ENCODE data around the gene DNASE1.

The DNASE1 gene

DNA sequence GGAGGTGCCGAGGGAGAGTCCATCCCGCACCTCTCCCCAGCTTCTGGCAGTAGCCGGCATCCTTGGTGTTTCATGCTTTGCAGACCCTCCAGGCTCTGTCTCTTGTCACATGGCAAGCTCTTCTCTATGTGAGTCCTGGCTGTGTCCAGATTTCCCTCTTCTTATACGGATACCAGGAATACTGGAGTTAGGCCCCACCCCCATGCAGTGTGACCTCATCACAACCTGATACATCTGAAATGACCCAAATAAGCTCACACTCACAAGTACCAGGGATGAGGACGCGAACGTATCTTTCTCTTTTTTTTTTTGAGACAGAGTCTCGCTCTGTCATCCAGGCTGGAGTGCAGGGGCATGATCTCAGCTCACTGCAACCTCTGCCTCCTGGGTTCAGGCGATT, 39.6 kb downstream of the DNASE1 start:
- no peak for DNase-seq (ENCODE audit: extremely low read depth in 1 of 2, low read depth in 1 of 2)

DNA sequence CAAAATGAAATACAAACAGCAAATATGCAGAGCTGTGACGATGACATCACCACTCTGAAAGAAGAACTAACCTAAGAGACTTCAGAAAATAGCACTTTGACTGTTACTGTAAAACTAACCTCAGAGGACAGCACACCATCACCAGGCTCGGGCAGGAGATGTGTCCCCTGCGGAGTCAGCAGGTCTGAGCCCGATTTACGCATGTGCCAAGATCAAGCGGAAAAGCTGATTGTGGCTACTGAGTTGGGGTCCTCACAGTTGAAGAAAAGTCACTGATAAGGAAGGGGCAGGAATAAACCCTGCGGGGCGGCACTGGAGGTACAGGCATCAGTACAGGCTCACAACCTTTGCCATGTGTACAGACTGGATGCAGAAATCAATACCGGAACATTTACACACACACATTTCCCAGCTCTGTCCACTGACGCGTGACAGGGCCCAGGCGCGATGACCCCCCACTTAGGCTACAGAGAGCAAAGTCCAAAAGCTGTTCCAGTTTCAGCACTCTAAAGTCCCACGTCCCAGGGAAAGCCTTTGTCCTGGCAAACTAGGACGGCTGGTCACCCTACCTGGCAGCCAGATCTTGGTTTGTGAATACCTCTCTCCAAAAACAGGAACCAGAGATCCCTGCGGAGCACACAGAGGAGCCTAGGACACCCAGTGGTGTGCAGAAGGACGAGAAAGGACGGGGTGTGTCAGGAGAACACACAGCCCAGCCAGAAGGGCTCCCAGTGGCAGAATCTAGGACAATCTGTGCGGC, 41.3 kb downstream of the DNASE1 start:
- no peak for DNase-seq (ENCODE audit: extremely low read depth in 1 of 2, low read depth in 1 of 2)

DNA sequence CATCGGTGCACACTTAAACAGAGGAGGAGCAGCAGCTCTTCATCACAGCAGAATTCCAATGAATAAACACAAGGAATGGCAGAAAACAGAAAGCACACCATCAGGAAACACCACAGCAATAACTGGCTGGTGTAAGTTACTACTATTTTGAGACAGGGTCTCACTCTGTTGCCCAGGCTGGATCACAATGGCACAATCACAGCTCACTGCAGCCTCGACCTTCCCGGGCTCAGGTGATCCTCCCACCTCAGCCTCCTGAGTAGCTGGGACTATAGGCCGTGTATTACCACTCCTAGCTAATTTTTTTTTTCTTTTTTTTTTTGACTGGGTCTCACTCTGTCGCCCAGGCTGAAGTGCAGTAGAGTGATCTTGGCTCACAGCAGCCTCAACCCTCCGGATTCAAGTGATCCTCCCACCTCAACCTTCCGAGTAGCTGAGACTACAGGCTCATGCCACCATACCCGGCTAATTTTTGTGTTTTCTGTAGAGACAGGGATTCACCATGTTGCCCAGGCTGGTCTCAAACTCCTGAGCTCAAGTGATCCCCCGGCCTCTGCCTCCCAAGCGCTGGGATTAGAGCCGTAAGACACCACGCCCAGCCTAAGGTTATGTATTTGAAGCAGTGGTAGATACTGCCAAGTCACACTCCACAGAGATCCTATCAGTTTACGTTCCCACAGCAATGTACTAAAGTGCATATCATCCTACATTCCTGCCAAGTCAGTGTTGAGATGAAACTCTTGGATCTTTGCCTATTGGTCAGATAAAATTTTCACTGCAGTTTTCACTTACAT, 42.1 kb downstream of the DNASE1 start:
- no peak for DNase-seq (ENCODE audit: extremely low read depth in 1 of 2, low read depth in 1 of 2)

DNA sequence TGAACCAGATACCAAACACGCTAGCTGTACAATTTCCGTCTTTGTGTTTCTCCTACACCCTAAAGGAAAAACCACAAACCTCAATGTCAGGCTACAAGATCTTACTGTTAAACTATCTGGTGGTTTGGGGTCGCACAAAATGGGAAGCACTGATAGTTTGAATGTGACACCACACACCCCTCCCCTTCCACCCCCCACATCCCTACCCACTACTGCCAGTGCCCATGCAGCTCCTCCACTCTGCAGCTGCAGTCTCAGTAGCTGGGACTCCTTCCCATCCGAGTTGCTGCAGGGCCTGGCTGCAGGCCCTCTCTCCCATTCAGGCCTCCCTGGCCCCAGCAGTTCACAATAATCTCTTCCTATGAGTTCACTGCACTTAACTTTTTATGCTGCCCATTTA, 44.5 kb downstream of the DNASE1 start:
- no peak for DNase-seq (ENCODE audit: extremely low read depth in 1 of 2, low read depth in 1 of 2)

DNA sequence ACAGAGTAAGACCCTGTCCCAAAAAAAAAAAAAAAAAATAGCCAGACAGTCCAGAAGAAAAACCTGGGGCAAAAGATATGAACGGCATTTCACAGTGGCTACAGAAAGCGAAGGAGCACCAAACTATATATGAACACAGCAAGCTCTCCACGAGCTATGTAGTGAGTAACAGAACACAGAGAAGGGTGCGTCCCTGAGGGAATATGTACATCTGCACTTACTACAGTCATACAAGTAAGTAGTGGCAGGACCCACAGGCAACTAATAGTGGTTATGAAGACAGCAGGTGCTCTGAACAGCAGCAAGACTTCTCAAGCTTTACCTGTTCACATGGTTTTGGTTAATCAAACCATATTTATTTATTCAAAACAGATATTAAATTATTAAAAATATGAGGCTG, 47.0 kb downstream of the DNASE1 start:
- no peak for DNase-seq (ENCODE audit: extremely low read depth in 1 of 2, low read depth in 1 of 2)

DNA sequence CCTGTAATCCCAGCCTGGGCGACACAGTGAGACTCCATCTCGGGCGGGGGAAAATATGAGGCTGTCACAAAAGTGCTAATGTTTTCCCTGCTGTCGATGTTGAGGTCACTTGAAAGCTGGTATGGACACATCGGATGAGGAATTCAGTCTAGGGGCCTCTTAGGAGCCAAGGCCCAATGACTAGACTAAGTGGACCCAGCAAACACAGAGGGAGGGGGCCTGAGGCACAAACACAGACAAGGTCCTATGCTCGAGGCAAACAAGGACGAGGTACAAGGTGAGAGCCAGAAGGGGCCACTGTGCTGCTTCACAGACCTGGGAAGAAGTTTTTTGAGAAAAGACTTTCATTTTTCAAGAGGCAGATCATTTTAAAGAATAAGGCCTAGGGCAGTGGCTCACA, 47.6 kb downstream of the DNASE1 start:
- no peak for DNase-seq (ENCODE audit: extremely low read depth in 1 of 2, low read depth in 1 of 2)

DNA sequence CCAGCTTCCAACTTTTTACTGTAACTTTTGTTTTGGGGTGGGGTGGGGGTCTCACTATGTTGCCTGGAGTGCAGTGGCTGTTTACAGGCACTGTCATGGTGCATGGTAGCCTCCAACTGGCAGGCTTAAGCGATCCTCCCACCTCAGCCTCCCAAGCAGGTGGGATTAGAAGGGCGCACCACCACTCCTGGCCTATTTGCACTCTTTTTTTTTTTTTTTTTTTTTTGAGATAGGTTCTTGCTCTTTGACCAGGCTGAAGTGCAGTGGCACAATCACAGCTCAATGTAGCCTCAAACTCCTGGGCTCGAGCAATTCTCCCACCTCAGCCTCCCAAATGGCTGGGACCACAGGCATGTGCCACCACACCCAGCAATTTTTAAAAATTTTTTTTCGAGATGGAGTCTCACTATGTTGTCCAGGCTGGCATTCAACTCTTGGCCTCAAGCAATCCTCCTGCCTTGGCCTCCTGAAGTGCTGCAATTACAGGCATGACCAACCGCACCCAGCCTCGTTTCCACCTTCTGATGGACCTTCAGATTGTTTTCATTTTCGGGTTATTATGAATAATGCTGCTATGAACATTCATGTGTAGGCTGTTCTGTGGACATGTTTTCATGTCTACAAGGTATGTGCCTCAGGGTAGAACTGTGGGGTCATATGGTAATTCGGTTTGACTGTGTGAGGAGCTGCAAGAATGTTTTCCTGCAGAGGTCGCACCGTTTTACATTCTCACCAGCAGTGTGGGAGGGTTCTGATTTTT, 51.9 kb downstream of the DNASE1 start:
- no peak for DNase-seq (ENCODE audit: extremely low read depth in 1 of 2, low read depth in 1 of 2)

Data from activated CD8-positive, alpha-beta memory T cell treated with anti-CD3 and anti-CD28 coated beads for 1 hour (primary cell).